ENCODE results near the gene TMEM266. TPM values are rescaled to one million over a fixed set of nuclear protein-coding genes. Genes with fewer than 3 reads are reported as not detected.

Gene TMEM266
- total RNA-seq, 1 donor from 2014 or later: not detected

- no peak for DNase-seq
- Mint-ChIP-seq H3K36me3 (ENCODE audit: low read depth) (peaks cover 2% of the 10 kb centered on the region), H3K9me3 (no peaks in the 10 kb centered on the region), H3K27ac (no peak overlapping the region), H3K4me1 (peaks cover 7% of the 10 kb centered on the region), H3K27me3 (no peaks in the 10 kb centered on the region), H3K4me3 (no peak overlapping the region)
- intact Hi-C loops (cut with micrococcal nuclease): no loop called here
Observed at GRCh38 chr15:76204916-76205460, 145.2 kb downstream of the TMEM266 start.

GRCh38 chr15:76206325-76206976, 146.7 kb downstream of the TMEM266 start:
- Mint-ChIP-seq H3K36me3 (ENCODE audit: low read depth) (peaks cover 9% of the 10 kb centered on the region), H3K27ac (no peak overlapping the region)
- no peak for DNase-seq

GRCh38 chr15:76208084-76208785, 148.4 kb downstream of the TMEM266 start:
- Mint-ChIP-seq H3K4me1 (peaks cover 10% of the 10 kb centered on the region), H3K36me3 (ENCODE audit: low read depth) (peaks cover 15% of the 10 kb centered on the region), H3K9me3 (no peaks in the 10 kb centered on the region), H3K4me3 (no peak overlapping the region), H3K27ac (peak overlapping the region; percentile 4), H3K27me3 (no peaks in the 10 kb centered on the region)
- no peak for DNase-seq
- intact Hi-C loops (cut with micrococcal nuclease): no loop called here

More at GRCh38 chr15:76206325-76206976, 146.7 kb downstream of the TMEM266 start:
- intact Hi-C loops (cut with micrococcal nuclease): no loop called here
- no peak overlapping the region for H3K4me3 Mint-ChIP-seq
- no peaks in the 10 kb centered on the region for H3K9me3 Mint-ChIP-seq
- no peaks in the 10 kb centered on the region for H3K27me3 Mint-ChIP-seq
- H3K4me1 Mint-ChIP-seq: peaks cover 10% of the 10 kb centered on the region

- Mint-ChIP-seq H3K9me3 (no peaks in the 10 kb centered on the region), H3K27ac (no peak overlapping the region), H3K4me3 (no peak overlapping the region), H3K27me3 (no peaks in the 10 kb centered on the region), H3K36me3 (ENCODE audit: low read depth) (peaks cover 15% of the 10 kb centered on the region), H3K4me1 (peaks cover 10% of the 10 kb centered on the region)
- intact Hi-C loops (cut with micrococcal nuclease): no loop called here
- no peak for DNase-seq
Observed at GRCh38 chr15:76208786-76209424, 149.1 kb downstream of the TMEM266 start.

GRCh38 chr15:76209523-76209922, 149.7 kb downstream of the TMEM266 start:
- Mint-ChIP-seq H3K9me3 (no peaks in the 10 kb centered on the region), H3K27me3 (no peaks in the 10 kb centered on the region), H3K4me1 (peaks cover 10% of the 10 kb centered on the region), H3K36me3 (ENCODE audit: low read depth) (peaks cover 18% of the 10 kb centered on the region), H3K4me3 (no peak overlapping the region), H3K27ac (no peak overlapping the region)
- intact Hi-C loops (cut with micrococcal nuclease): no loop called here
- DNase-seq: no peak

- H3K27ac Mint-ChIP-seq: peak overlapping the region; percentile 73
- intact Hi-C loops (cut with micrococcal nuclease): no loop called here
- peaks cover 10% of the 10 kb centered on the region for H3K4me1 Mint-ChIP-seq
Observed at GRCh38 chr15:76209942-76210341, 150.2 kb downstream of the TMEM266 start.

GRCh38 chr15:76215634-76216033, 155.8 kb downstream of the TMEM266 start:
- Mint-ChIP-seq H3K4me3 (no peak overlapping the region), H3K4me1 (peaks cover 4% of the 10 kb centered on the region), H3K27ac (no peak overlapping the region), H3K9me3 (peaks cover 5% of the 10 kb centered on the region), H3K27me3 (no peaks in the 10 kb centered on the region), H3K36me3 (ENCODE audit: low read depth) (peaks cover 28% of the 10 kb centered on the region)
- no peak for DNase-seq
- intact Hi-C loops (cut with micrococcal nuclease): no loop called here

More at GRCh38 chr15:76209942-76210341, 150.2 kb downstream of the TMEM266 start:
- H3K4me3 Mint-ChIP-seq: no peak overlapping the region
- no peaks in the 10 kb centered on the region for H3K27me3 Mint-ChIP-seq
- peaks cover 18% of the 10 kb centered on the region for H3K36me3 Mint-ChIP-seq (ENCODE audit: low read depth)
- no peaks in the 10 kb centered on the region for H3K9me3 Mint-ChIP-seq
- DNase-seq: no peak

- no peak overlapping the region for H3K4me3 Mint-ChIP-seq
- H3K36me3 Mint-ChIP-seq (ENCODE audit: low read depth): peaks cover 27% of the 10 kb centered on the region
- intact Hi-C loops (cut with micrococcal nuclease): no loop called here
- H3K4me1 Mint-ChIP-seq: peaks cover 7% of the 10 kb centered on the region
- DNase-seq: no peak
- H3K27ac Mint-ChIP-seq: no peak overlapping the region
- no peaks in the 10 kb centered on the region for H3K27me3 Mint-ChIP-seq
- H3K9me3 Mint-ChIP-seq: peaks cover 5% of the 10 kb centered on the region
Observed at GRCh38 chr15:76217029-76217881, 157.5 kb downstream of the TMEM266 start.

GRCh38 chr15:76217882-76218217, 158.1 kb downstream of the TMEM266 start:
- no peak for DNase-seq
- H3K4me3 Mint-ChIP-seq: no peak overlapping the region
- peaks cover 5% of the 10 kb centered on the region for H3K9me3 Mint-ChIP-seq
- intact Hi-C loops (cut with micrococcal nuclease): no loop called here
- no peaks in the 10 kb centered on the region for H3K27me3 Mint-ChIP-seq
- H3K36me3 Mint-ChIP-seq (ENCODE audit: low read depth): peaks cover 28% of the 10 kb centered on the region
- H3K27ac Mint-ChIP-seq: no peak overlapping the region
- H3K4me1 Mint-ChIP-seq: peaks cover 7% of the 10 kb centered on the region

GRCh38 chr15:76221085-76221767, 161.4 kb downstream of the TMEM266 start:
- intact Hi-C loops (cut with micrococcal nuclease): no loop called here
- peaks cover 31% of the 10 kb centered on the region for H3K36me3 Mint-ChIP-seq (ENCODE audit: low read depth)
- H3K27ac Mint-ChIP-seq: no peak overlapping the region

GRCh38 chr15:76222159-76222558, 162.4 kb downstream of the TMEM266 start:
- H3K27me3 Mint-ChIP-seq: no peaks in the 10 kb centered on the region
- H3K36me3 Mint-ChIP-seq (ENCODE audit: low read depth): peaks cover 29% of the 10 kb centered on the region
- H3K4me3 Mint-ChIP-seq: no peak overlapping the region
- H3K4me1 Mint-ChIP-seq: peaks cover 11% of the 10 kb centered on the region
- H3K9me3 Mint-ChIP-seq: peaks cover 5% of the 10 kb centered on the region
- no peak overlapping the region for H3K27ac Mint-ChIP-seq
- intact Hi-C loops (cut with micrococcal nuclease): no loop called here
- DNase-seq: no peak

More at GRCh38 chr15:76221085-76221767, 161.4 kb downstream of the TMEM266 start:
- Mint-ChIP-seq H3K9me3 (peaks cover 5% of the 10 kb centered on the region), H3K4me1 (peaks cover 13% of the 10 kb centered on the region), H3K27me3 (no peaks in the 10 kb centered on the region), H3K4me3 (no peak overlapping the region)
- DNase-seq: no peak

GRCh38 chr15:76223521-76223920, 163.7 kb downstream of the TMEM266 start:
- H3K9me3 Mint-ChIP-seq: peaks cover 5% of the 10 kb centered on the region
- H3K27me3 Mint-ChIP-seq: no peaks in the 10 kb centered on the region
- H3K36me3 Mint-ChIP-seq (ENCODE audit: low read depth): peaks cover 28% of the 10 kb centered on the region
- DNase-seq: no peak
- no peak overlapping the region for H3K4me3 Mint-ChIP-seq
- peaks cover 9% of the 10 kb centered on the region for H3K4me1 Mint-ChIP-seq
- intact Hi-C loops (cut with micrococcal nuclease): no loop called here
- H3K27ac Mint-ChIP-seq: no peak overlapping the region

GRCh38 chr15:76229266-76229665, 169.5 kb downstream of the TMEM266 start:
- no peak overlapping the region for H3K4me3 Mint-ChIP-seq
- no peak overlapping the region for H3K27ac Mint-ChIP-seq
- DNase-seq: no peak
- H3K4me1 Mint-ChIP-seq: peaks cover 5% of the 10 kb centered on the region
- H3K27me3 Mint-ChIP-seq: no peaks in the 10 kb centered on the region
- H3K9me3 Mint-ChIP-seq: no peaks in the 10 kb centered on the region
- H3K36me3 Mint-ChIP-seq (ENCODE audit: low read depth): peaks cover 16% of the 10 kb centered on the region
- intact Hi-C loops (cut with micrococcal nuclease): no loop called here
